Cardiac atrium fibroblast (primary cell): Measurements from ENCODE around the gene TLE4. TPM values are rescaled to one million over a fixed set of nuclear protein-coding genes. Genes with fewer than 3 reads are reported as not detected.

Source experiments
- total RNA-seq: library from RNA; depleted of rRNA; stranded (reverse); fragments of >200 nt; gene quantifications from 2 replicates; pipeline ENCODE4 v1.2.3, GENCODE V29; 2015

Gene TLE4
- 17.7 and 37.6 TPM in 2 replicates for total RNA-seq

DNA sequence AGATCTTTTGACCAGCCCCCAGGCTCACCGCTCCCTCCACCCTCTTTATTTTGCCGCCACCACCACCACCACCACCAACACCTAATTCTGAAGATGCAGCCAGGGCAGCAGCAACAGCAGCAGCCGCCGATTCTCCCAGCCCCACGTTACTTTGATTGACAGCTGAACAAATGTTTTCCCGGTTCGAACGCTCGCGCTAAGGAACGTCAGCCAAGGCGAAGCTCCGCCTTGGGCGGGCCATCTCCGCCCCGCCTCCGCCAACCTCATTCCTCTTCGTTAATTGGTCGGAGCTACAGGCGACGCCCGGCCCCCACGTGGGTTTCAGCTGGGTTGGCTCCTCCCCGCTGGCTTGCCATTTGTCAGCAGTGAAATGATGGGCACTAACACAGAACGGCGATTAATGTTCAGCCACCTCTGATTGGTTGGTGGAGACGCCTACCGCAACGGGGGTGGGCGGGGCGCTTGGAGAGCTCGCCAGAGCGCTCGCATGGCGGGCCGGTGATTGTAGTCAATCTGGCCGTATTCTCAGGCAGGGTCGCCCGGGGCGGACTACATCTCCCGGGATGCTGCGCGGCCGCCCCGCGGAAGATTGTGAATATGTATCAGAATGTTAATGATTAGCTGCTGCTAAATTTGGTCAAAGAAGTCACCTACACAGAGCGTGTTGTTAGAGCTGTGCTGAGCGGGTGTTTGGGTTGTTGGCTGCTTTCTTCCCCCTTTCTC lies at the start of gene TLE4:
TLE4 (plus strand) TSS at position 657 of the 723 bp plus-strand sequence. CDS start 826 bp downstream, outside the sequence.

